ENCODE data around the gene TACSTD2.
"Not testable (repeated sequence)": the region's sequence is repeated elsewhere in the genome, so short reads cannot be mapped to it uniquely, and the experiment has no call there.

The TACSTD2 gene, protein sequence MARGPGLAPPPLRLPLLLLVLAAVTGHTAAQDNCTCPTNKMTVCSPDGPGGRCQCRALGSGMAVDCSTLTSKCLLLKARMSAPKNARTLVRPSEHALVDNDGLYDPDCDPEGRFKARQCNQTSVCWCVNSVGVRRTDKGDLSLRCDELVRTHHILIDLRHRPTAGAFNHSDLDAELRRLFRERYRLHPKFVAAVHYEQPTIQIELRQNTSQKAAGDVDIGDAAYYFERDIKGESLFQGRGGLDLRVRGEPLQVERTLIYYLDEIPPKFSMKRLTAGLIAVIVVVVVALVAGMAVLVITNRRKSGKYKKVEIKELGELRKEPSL

GRCh38 chr1:58576727-58577653 lies at the start of gene TACSTD2:
TSS of gene TACSTD2 (minus strand) at chr1:58577252. CDS start at chr1:58577156, 96 bp downstream.
- no peak for DNase-seq (ENCODE audit: low read depth)

GRCh38 chr1:58626293-58626692 lies 49.2 kb upstream of the TACSTD2 start:
- DNase-seq (ENCODE audit: low read depth), result no peak

DNA sequence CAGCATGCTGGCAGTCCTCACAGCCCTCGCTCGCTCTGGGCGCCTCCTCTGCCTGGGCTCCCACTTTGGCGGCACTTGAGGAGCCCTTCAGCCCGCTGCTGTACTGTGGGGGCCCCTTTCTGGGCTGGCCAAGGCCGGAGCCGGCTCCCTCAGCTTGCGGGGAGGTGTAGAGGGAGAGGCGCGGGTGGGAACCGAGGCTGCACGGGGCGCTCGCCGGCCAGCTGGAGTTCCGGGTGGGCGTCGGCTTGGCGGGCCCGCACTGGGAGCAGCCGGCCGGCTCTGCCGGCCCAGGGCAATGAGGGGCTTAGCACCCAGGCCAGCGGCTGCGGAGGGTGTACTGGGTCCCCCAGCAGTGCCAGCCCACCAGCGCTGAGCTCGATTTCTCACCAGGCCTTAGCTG lies 46.2 kb upstream of the TACSTD2 start:
- DNase-seq (ENCODE audit: low read depth), result not testable (repeated sequence)

GRCh38 chr1:58622571-58622970 lies 45.5 kb upstream of the TACSTD2 start:
- no peak for DNase-seq (ENCODE audit: low read depth)

DNA sequence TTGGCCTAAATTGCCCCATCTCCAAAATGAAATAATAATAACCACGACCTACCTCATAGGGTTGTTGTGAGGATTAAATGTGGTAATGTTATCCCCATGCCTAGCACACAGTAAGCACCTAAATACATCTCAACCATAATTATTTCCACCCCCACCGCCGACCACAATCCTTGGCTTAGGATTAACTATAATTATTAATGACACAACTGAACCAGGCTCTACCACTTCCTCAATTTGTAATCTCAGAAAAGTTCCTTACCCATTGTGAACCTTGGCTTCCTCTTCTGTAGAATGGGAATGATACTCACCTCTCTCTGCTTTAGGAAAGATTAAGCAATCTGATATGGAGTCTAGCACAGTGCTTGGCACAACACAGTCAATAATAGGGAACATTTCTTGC lies 44.3 kb upstream of the TACSTD2 start:
- no peak for DNase-seq (ENCODE audit: low read depth)

- no peak for DNase-seq (ENCODE audit: low read depth)
These were observed 43.9 kb upstream of the TACSTD2 start for GRCh38 chr1:58620926-58621325.

- DNase-seq (ENCODE audit: low read depth), result no peak
These were observed 43.2 kb upstream of the TACSTD2 start for GRCh38 chr1:58620259-58620658.

DNA sequence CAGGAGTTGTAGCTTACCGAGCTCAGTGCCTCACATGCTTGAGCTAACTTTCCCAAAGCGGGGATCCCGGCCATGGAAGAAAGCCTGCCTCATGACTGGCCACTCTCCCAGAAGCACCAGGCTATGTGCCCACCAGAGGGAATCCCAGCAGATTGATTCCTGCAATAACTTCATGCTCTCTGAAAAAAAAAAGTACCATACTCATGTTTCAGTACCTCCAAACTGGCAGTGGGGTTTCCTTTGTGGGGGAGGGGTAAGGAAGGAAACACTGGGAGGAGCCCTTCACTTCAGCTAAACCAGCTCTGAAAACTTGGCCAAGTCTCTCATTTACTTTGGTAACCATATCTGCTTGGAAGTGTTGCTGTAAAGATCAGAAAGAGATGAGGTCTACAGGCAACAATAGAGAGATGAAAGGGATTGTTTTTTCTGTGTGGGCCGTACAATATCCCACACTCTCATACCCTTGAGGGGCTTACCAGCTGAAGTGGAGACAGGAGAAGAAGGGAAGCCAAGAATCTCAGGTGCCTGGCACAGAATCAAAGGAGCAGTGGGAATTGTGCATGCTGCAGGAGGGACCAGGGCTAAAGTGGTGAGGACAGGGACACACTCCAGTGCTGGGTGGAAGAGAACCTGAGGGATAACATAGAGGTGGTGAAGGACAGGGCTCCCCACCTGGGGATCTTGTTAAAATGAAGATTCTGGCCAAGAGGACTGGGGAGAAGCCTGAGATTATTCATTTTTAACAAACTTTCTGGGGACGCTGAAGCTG lies 42.4 kb upstream of the TACSTD2 start:
- no peak for DNase-seq (ENCODE audit: low read depth)

GRCh38 chr1:58618303-58618702 lies 41.3 kb upstream of the TACSTD2 start:
- DNase-seq (ENCODE audit: low read depth), result peak; percentile 99

- DNase-seq (ENCODE audit: low read depth), result peak; percentile 43
These were observed 34.9 kb upstream of the TACSTD2 start for GRCh38 chr1:58611861-58612385.

DNA sequence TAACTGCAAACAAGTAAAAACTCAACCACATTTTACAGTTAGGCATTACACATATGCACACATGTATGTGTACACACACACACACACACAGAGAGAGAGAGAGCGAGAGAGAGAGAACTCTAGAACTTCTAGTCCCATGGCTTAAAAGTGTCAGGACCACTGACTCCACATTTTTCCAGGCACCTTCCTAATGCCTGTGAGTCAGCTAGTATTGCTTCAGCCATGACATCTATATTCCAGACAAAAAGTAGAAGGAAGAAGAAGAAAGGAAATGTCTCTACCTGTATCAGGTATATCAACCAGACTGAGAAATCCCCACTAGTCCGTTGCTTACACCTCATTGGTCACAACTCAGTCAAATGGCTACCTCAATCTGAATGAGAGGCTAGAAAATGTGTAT lies 31.9 kb upstream of the TACSTD2 start:
- DNase-seq (ENCODE audit: low read depth), result no peak

GRCh38 chr1:58608297-58608696 lies 31.2 kb upstream of the TACSTD2 start:
- no peak for DNase-seq (ENCODE audit: low read depth)

DNA sequence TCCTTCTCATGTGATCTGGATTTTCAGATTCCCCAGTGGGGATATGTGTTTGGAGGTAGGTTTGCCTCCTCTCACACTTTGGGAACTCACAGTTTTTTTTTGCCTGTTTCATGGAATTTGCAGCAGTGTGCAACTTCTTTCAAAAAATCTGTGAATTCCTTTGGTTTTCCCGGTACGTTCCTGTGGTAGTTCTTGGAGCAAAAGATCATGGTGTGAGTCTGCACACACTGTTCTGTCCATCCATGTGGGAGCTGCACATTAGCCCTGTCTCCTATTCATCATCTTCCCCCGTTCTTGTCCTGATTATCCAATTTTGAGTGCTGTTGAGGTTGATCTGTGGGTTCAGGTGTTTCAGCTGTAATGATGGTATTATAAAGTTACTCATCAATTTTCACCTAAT lies 30.3 kb upstream of the TACSTD2 start:
- DNase-seq (ENCODE audit: low read depth), result no peak

DNA sequence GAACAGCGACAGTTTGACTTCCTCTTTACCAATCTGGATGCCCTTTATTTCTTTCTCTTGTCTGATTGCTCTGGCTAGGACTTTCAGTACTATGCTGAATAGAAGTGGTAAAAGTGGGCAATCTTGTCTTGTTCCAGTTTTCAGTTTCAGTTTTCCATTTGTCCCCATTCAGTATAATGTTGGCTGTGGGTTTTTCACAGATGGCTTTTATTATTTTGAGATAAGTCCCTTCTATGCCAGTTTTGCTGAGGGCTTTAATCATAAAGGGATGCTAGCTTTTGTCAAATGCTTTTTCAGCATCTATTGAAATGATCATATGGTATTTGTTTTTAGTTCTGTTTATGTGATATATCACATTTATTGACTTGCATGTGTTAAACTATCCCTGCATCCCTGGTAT lies 24.9 kb upstream of the TACSTD2 start:
- not testable (repeated sequence) for DNase-seq (ENCODE audit: low read depth)

DNA sequence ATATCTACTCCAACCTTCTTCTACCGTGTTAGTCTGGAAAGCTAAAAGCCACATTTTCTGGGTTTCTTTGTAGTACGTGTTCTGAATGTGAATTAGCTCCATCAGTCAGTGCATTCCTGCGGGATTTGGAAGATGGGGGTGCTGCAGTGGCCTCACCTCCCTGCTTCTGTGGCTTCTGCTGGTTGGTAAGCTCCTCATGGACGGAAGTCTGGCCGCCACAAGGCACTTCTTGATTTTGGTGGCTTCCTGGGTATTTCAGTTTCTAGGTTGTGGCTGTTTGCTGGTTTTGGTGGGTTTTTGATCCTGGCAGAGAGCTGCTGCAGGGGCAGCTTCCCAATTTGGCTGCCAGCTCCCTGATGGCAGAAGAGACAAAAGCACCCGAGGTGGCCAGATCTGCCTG lies 20.9 kb upstream of the TACSTD2 start:
- DNase-seq (ENCODE audit: low read depth), result no peak

GRCh38 chr1:58597076-58597475 lies 20.0 kb upstream of the TACSTD2 start:
- no peak for DNase-seq (ENCODE audit: low read depth)

DNA sequence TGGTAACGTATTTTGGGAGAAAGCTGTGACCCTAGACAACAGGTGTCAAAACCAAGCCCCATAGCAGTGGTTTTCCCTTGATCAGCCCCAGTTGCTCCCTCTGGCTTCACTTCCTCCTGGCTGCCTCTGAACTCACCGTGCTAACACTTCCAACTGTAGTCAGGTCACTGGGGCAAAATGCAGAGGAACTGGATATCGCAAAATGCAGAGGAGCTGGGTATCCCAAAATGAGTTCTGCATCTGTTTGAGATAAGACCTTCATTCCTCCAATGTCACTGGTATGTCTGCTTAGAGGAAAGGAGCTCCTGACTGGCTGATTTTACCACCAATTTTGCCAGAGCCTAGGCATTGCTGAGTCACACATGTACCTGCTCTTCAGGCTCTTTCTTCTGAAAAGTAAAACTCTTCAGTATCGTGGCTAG lies 19.6 kb upstream of the TACSTD2 start:
- no peak for DNase-seq (ENCODE audit: low read depth)

GRCh38 chr1:58594546-58594945 lies 17.5 kb upstream of the TACSTD2 start:
- DNase-seq (ENCODE audit: low read depth), result no peak

GRCh38 chr1:58592522-58593134 lies 15.6 kb upstream of the TACSTD2 start:
- DNase-seq (ENCODE audit: low read depth), result peak; percentile 89

DNA sequence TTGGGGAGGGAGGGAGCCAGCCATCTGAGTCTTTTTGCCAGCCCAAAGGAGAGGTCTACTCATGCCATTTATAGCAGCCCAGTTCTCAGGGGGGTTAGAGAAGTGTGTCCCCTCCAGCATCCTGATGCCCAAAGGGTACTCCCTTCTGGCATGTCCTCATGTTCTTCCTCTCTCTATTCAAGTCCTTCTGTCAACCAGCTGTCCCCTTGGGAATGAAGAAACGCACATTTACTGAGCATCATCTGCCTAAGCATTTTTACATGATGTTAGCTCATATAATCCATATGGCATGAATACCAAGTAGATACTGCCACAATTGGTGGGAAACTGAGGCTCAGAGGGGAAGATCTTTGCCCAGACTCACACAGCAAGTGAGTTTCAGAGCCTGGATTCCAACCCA lies 14.8 kb upstream of the TACSTD2 start:
- no peak for DNase-seq (ENCODE audit: low read depth)

DNA sequence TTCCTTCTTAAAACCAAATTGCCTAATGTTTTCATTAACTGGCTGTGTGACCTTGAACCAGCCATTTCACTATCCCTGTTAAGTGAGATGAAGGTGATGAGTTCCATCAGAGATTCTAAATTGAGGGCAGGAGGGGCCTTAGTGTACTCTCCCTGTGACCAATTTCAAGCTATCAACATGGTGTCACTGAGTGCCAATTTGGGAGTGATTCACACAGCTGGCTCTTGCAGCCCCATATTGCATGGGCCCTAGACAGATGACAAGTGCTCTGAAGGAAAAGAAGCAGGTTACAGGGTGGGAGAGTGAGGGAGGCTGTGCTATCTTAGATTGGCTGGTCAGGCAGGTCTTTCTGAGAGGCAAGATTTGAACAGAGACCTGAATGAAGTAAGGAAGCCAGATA lies 13.0 kb upstream of the TACSTD2 start:
- no peak for DNase-seq (ENCODE audit: low read depth)

- DNase-seq (ENCODE audit: low read depth), result no peak
These were observed 11.3 kb upstream of the TACSTD2 start for GRCh38 chr1:58588396-58588795.

Measured in iris pigment epithelial cell (primary cell).